Breast epithelium (tissue), 3 donors: ENCODE data around the gene TCTN1.

Experiments used
- CTCF ChIP-seq, 3 donors: fragments of 450-650 bp; IDR thresholded peaks; one replicate each; pipeline ENCODE4 v1.5.1; 2016 to 2017; ENCODE audit warnings: antibody characterized with exemption in 3 of 3, mild to moderate bottlenecking in 3 of 3, moderate library complexity in 3 of 3
- POLR2AphosphoS5 ChIP-seq, 3 donors: sonication (generic); formaldehyde crosslinking; IDR thresholded peaks; one replicate each; pipeline ENCODE4 v1.6.1; 2017; ENCODE audit warnings: antibody characterized with exemption in 3 of 3

GRCh38 chr12:110680032-110680431 is 66.1 kb downstream of the TCTN1 start:
- no peak for TF ChIP-seq POLR2AphosphoS5 (IDR thresholded peaks at IDR 0.05)
- no peak for TF ChIP-seq CTCF (IDR thresholded peaks at IDR 0.05)
